MCF 10A (cell line): ENCODE results near the gene UBQLN2. TPM values are rescaled to one million over a fixed set of nuclear protein-coding genes. Genes with fewer than 3 reads are reported as not detected.
"Not testable (repeated sequence)": the region's sequence is repeated elsewhere in the genome, so short reads cannot be mapped to it uniquely, and the experiment has no call there.

ENCODE experiments used
- BruUV-seq: library from RNA; stranded (reverse); fragments of 400-500 nt; replicated peaks from 2 replicates; lab custom pipeline; 2021; lab: Mats Ljungman, UMichigan
- CTCF ChIA-PET: fragments of 300-600 bp; sonication (Branson Sonifier 250); formaldehyde crosslinking; extraction: SDS; loops from one replicate; lab custom pipeline; 2021; ENCODE audit warnings: antibody characterized with exemption, inconsistent platforms; lab: Yijun Ruan, JAX
- POLR2A ChIA-PET: fragments of 300-600, 350-650 bp; sonication (Branson Sonifier 250); formaldehyde crosslinking; extraction: SDS; loops from one replicate; lab custom pipeline; 2020; ENCODE audit warnings: antibody characterized with exemption, inconsistent platforms; lab: Yijun Ruan, JAX
- DNase-seq: peaks from one replicate; pipeline ENCODE4 v3.0.0-alpha.2; 2018; ENCODE audit not compliant: unreplicated experiment
- H3K27ac Mint-ChIP-seq: one replicate; pipeline ENCODE4 v1.8.0; 2022; ENCODE audit warnings: mild to moderate bottlenecking, low read depth, mixed read lengths; ENCODE audit not compliant: unreplicated experiment
- H3K27me3 Mint-ChIP-seq: one replicate; pipeline ENCODE4 v1.8.0; 2022; ENCODE audit warnings: mixed read lengths; ENCODE audit not compliant: insufficient read depth, unreplicated experiment
- H3K36me3 Mint-ChIP-seq: one replicate; pipeline ENCODE4 v1.8.0; 2022; ENCODE audit warnings: mild to moderate bottlenecking, moderate library complexity, mixed read lengths; ENCODE audit not compliant: insufficient read depth, unreplicated experiment
- H3K4me1 Mint-ChIP-seq: one replicate; pipeline ENCODE4 v1.8.0; 2022; ENCODE audit warnings: mixed read lengths; ENCODE audit not compliant: insufficient read depth, unreplicated experiment
- H3K4me3 Mint-ChIP-seq: one replicate; pipeline ENCODE4 v1.8.0; 2022; ENCODE audit warnings: mild to moderate bottlenecking, moderate library complexity, mixed read lengths; ENCODE audit not compliant: unreplicated experiment
- H3K9me3 Mint-ChIP-seq: one replicate; pipeline ENCODE4 v1.8.0; 2022; ENCODE audit warnings: mixed read lengths; ENCODE audit not compliant: unreplicated experiment
- intact Hi-C: fragments of 100-400 bp; cut with micrococcal nuclease; formaldehyde crosslinking; loops from 2 replicates; pipeline ENCODE4 v1.14.1; 2022
- total RNA-seq: library from RNA; stranded (reverse); gene quantifications from 2 replicates; pipeline ENCODE4 v1.2.3, GENCODE V29; 2022
- TF ChIP-seq, protein P1 (sequence below): fragments of 200-600 bp; IDR thresholded peaks from one replicate; pipeline ENCODE4 v1.8.0; 2022; ENCODE audit warnings: antibody characterized with exemption, mild to moderate bottlenecking; ENCODE audit not compliant: unreplicated experiment

UBQLN2 gene
- total RNA-seq, 1 experiment from 2014 or later, result 18.0 TPM

DNA sequence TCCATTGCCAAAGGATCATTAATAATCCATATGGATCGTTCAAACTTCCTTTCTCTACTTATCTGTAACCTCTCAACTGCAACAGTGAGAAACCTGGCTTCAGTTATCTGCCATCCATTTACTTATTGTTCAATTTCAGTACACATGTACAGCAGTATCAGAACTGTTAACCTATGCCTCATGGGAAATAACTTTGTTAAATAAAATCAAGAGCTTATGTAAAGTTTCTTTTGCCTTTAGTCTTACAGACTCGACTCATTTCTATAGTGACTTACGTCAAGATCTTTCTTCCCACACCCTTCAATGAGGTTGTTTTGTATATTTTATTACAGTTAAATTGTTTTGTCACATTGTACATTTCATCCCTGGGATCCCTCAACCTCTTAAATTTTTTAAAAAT lies 11.4 kb downstream of the UBQLN2 start:
- peaks cover 1% of the 10 kb centered on the region for H3K9me3 Mint-ChIP-seq
- no peak overlapping the region for H3K4me3 Mint-ChIP-seq
- TF ChIP-seq, protein P1, sequence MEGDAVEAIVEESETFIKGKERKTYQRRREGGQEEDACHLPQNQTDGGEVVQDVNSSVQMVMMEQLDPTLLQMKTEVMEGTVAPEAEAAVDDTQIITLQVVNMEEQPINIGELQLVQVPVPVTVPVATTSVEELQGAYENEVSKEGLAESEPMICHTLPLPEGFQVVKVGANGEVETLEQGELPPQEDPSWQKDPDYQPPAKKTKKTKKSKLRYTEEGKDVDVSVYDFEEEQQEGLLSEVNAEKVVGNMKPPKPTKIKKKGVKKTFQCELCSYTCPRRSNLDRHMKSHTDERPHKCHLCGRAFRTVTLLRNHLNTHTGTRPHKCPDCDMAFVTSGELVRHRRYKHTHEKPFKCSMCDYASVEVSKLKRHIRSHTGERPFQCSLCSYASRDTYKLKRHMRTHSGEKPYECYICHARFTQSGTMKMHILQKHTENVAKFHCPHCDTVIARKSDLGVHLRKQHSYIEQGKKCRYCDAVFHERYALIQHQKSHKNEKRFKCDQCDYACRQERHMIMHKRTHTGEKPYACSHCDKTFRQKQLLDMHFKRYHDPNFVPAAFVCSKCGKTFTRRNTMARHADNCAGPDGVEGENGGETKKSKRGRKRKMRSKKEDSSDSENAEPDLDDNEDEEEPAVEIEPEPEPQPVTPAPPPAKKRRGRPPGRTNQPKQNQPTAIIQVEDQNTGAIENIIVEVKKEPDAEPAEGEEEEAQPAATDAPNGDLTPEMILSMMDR, result no peak
- no TSS peak for BruUV-seq
- POLR2A ChIA-PET, result no interaction called here
- H3K27me3 Mint-ChIP-seq, result peaks cover 49% of the 10 kb centered on the region
- peaks cover 15% of the 10 kb centered on the region for H3K36me3 Mint-ChIP-seq
- no peaks in the 10 kb centered on the region for H3K4me1 Mint-ChIP-seq
- H3K27ac Mint-ChIP-seq, result peak overlapping the region; percentile 35
- CTCF ChIA-PET, result no interaction called here
- no peak for DNase-seq
- intact Hi-C loops, result no loop called here

DNA sequence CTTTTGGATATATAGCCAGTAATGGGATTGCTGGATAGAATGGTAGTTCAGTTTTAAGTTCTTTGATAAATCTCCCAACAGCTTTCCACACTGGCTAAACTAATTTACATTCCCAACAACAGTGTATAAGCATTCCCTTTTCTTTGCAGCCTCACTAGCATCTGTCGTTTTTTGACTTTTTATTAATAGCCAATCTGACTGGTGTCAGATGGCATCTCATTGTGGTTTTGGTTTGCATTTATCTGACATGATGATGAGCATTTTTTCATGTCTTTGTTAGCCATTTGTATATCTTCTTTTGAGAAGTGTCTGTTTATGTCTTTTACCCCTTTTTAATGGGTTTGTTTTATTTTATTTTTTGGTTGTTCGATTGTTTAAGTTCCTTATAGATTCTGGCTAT lies 13.3 kb downstream of the UBQLN2 start:
- ChIA-PET CTCF (interaction anchor here (1.0 kb wide), 1 partner anchor 13 kb away, joined by 3 read pairs; no protein-coding TSS in a partner anchor), POLR2A (interaction anchor here (0.6 to 0.7 kb wide), 2 partner anchors 22 to 92 kb away, joined by 3 read pairs; no protein-coding TSS in a partner anchor)
- no TSS peak for BruUV-seq
- no peaks in the 10 kb centered on the region for H3K4me1 Mint-ChIP-seq
- peaks cover 15% of the 10 kb centered on the region for H3K9me3 Mint-ChIP-seq
- TF ChIP-seq, protein P1, result no peak
- peaks cover 60% of the 10 kb centered on the region for H3K27me3 Mint-ChIP-seq
- peaks cover 7% of the 10 kb centered on the region for H3K36me3 Mint-ChIP-seq
- H3K4me3 Mint-ChIP-seq, result no peak overlapping the region
- intact Hi-C loops, result no loop called here
- no peak for DNase-seq
- H3K27ac Mint-ChIP-seq, result no peak overlapping the region

DNA sequence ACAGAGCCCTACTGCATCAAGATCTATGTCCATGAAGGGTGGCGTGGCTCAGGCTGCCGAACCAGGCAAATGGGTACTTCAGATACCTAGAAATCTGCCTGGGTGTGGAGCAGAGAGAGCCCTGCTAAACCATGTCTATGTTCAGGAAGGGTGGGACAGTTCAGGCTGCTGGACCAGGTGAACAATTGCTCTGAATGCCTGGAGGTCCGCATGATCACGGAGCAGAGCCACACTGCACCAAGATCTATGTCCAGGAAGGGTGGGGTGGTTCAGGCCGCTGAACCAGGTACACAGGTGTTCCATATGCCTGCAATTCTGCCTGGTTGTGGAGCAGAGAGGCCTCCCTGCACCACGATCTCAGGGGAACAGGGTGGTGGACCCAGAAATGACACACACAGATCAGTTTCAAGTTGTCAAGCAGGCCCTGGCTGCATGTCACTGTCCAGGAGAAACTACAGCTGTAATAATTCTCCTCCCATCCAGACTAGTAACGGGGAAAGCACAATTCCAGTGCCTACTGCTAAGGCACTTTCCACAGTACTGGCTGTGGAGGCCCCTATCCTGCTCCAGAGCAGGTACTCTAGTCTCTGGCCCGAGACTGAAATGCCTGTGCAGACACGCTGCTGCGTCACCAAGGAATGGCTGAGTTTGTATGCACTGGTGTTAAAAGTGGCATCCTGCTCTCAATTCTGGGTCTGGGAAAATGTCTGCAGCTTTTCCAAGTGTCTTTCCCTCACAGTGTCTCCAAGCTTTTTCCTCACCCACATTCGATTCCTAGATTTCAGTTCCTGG lies 25.2 kb downstream of the UBQLN2 start:
- BruUV-seq, result no TSS peak
- Mint-ChIP-seq H3K27me3 (peaks cover 1% of the 10 kb centered on the region), H3K4me3 (no peak overlapping the region), H3K36me3 (no peaks in the 10 kb centered on the region), H3K4me1 (no peaks in the 10 kb centered on the region), H3K27ac (peak overlapping the region; percentile 70), H3K9me3 (no peaks in the 10 kb centered on the region)
- intact Hi-C loops, result no loop called here
- ChIA-PET POLR2A (no interaction called here), CTCF (no interaction called here)
- DNase-seq, result no peak
- TF ChIP-seq, protein P1, result no peak

DNA sequence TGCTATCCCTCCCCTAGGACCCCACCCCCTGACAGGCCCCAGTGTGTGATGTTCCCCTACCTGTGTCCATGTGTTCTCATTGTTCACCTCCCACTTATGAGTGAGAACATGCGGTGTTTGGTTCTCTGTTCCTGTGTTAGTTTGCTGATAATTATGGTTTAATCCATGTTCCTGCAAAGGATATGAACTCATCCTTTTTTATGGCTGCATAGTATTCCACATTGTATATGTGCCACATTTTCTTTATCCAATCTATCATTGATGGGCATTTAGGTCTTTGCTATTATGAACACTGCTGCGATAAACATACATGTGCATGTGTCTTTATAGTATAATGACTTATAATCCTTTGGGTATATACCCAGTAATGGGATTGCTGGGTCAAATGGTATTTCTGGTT lies 28.4 kb downstream of the UBQLN2 start:
- H3K4me3 Mint-ChIP-seq, intact Hi-C loops, DNase-seq, H3K36me3 Mint-ChIP-seq, H3K4me1 Mint-ChIP-seq, H3K9me3 Mint-ChIP-seq, POLR2A ChIA-PET, BruUV-seq, CTCF ChIA-PET, H3K27ac Mint-ChIP-seq: not testable (repeated sequence)
- H3K27me3 Mint-ChIP-seq, result peaks cover 34% of the 10 kb centered on the region
